NAMALWA (cell line): ENCODE results near the gene LCE3E.

Experiments
- DNase-seq: peaks from one replicate; pipeline ENCODE4 v3.0.0-alpha.2; 2015; ENCODE audit warnings: low spot score

LCE3E gene

GRCh38 chr1:152516082-152516481, 50.5 kb downstream of the LCE3E start:
- no peak for DNase-seq
